Measurements from ENCODE around the gene DICER1. TPM values are rescaled to one million over a fixed set of nuclear protein-coding genes. Genes with fewer than 3 reads are reported as not detected.

DICER1 gene
- total RNA-seq, 1 donor from 2014 or later, result 58.9 TPM

DNA sequence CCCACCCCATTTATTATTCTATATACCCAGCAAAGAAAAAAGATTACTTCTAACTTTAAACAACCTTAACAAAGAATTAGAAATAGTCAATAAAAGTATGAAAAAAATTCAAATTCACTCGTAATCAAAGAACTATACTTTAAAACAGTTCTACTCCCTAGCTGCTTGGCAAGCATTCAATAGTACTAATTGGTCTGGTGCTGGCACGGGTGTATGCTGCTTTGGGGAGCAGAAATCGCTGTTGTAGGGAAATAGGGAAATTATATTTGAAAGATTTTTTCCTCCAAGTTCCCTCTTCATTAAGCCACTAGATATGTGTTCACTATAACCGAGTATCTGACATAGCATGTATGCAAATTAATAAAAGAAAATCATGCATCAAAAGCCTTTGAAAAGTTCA is 65.7 kb downstream of the DICER1 start:
- intact Hi-C loops (cut with micrococcal nuclease), result no loop called here

DNA sequence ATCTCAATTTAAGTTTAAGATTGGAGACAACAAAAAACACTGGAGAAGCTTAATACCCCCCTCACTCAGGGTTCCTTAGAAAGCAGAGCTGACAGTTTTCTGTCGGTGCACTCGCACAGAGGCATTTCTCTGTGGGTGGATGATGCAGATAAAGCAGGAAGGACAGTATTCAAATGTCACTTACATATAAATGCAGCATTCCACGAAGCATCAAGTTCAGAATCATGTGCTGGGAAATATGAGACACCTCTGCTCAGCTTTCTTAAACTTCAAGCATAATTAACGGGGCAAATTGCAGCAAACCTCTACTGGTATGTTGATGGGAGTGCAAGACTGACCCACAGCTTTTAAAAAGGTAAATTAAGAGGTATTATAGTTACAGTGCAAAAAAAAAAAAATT is 68.7 kb downstream of the DICER1 start:
- intact Hi-C loops (cut with micrococcal nuclease), result no loop called here

DNA sequence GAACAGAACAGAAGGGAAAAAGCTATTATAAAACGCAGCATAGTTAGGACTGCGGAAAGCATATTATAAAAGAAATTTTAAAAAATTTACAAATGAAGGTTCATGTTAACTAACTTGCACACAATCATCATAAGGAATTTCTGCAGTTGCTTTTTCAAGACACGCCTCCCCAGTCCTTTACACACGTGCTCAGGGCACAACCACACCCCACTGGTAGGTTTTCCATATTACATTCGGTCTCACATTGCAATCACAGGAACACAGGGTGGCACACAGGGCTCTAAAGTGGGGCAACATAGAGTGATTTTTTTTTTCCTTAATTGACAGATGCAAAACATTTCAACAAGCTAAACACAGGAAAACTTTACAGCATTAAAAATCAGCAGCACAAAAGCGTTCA is 69.7 kb downstream of the DICER1 start:
- intact Hi-C loops (cut with micrococcal nuclease), result no loop called here

DNA sequence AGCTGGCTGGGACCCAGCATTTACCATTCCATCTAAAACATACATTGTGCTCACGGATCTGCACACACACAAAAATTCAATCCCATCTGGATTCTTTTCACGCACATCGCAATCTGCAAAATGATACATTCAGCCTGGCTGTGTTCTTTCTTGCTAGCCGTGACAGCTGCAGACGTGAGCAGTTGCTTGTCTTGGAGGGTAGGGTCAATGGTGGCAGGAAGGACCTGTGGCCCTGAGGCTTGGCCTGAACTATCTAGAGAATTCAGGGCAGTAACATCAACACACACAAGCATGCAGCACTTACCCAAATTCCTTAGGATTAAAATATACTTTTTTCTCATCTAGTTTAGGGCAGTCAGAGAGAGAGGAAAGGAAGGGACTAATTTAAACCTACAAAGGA is 72.0 kb downstream of the DICER1 start:
- intact Hi-C loops (cut with micrococcal nuclease), result no loop called here

DNA sequence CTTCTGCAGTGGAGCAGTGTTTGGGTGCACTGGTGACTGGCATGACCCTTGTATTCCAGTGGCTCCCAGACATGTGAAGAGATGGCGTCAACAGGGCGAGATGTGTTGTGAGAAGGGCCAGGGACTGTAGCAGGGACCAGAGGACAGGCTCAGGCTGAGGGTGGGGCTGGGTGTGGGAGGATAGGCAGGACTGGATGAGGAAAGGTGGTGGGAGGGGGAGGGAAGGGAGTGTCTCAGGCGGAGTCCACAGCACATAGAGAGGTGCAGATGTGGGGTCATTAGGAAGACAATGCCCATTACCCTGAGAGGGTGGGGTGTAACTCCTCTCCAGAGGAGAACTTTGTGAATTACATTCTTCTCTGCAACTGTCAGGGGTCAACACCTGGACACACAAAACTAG is 78.5 kb downstream of the DICER1 start:
- intact Hi-C loops (cut with micrococcal nuclease), result no loop called here

DNA sequence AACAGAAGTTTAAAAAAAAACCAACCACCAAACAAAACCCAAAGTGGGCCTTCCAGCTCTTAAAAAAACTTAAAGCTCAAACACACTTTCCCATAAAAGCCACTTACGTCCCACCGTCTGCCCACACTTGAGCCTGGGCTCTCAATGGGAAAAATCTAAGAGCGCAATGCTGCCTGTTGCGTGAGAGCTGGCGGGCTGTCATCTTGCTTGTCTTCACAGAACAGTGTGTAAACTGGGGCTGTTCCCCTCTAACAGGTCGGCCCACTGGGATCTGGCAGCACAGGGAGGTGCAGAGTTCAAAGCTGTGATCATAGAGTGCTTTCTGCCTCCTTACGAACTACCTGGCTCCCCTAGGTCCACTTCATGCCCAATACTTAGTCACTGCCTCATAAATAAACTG is 80.0 kb downstream of the DICER1 start:
- intact Hi-C loops (cut with micrococcal nuclease), result no loop called here

DNA sequence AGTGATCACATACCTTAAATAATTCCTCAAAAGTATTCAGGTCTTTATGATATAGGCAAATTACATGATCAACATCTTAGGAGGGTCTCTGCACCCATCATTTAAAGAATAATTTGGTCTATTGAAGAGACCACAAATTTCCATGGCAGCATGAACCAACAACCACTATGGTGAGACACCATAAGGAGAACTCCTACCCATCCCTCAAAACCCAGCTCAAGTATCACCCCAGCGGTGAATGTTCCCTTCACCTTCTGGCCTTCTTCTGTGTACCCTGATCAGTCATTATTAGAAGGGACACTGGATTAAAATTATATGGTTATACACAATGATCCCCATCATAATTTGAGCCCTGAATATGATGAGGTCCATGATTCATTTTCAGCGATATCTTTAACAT is 81.5 kb downstream of the DICER1 start:
- intact Hi-C loops (cut with micrococcal nuclease), result no loop called here

DNA sequence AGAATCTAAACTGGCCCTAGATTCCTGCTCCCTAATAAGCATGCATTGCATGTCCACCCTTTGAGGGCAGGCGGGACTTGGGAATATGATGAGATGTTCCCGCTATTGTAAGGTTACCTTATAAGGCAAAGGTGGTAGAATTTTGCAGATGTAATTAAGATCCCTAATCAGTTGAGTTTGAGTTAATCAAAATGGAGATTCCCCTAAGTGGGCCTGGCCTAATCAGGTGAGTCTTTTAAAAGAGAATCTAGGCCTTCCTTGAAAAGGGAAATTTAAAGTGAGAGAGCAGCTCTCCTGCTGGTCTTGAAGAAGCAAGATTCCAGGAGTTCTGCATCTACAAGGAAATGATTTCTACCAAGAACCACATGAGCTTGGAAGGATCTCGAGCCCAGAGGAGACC is 83.4 kb downstream of the DICER1 start:
- intact Hi-C loops (cut with micrococcal nuclease), result no loop called here

DNA sequence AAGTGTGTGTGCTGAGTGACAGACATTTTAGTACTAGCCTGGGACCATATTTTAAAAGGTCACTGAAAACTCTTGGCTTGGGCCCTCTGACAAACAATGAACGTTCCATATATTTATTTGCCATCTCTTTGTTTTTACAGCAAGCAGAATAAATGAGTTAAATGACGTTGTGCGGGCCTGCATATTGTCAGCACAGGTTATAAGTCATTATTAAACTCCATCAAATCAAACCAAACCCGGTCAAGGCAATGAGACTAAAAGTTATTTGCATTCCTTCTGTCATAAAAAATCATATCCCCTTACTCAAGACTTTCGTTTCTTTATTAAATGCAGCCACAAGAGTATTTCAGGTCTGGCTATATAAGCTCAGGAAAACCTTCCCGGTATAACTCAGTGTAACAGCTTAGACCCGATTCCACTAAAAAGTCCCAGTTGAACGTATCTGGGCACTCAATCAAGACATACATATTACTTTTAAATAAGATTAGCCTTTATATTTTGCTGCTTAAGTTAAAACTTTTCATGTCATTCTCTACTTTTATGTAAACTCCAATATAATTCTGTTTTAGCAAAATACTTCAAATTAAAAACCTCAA is 84.9 kb downstream of the DICER1 start:
- intact Hi-C loops (cut with micrococcal nuclease), result no loop called here

DNA sequence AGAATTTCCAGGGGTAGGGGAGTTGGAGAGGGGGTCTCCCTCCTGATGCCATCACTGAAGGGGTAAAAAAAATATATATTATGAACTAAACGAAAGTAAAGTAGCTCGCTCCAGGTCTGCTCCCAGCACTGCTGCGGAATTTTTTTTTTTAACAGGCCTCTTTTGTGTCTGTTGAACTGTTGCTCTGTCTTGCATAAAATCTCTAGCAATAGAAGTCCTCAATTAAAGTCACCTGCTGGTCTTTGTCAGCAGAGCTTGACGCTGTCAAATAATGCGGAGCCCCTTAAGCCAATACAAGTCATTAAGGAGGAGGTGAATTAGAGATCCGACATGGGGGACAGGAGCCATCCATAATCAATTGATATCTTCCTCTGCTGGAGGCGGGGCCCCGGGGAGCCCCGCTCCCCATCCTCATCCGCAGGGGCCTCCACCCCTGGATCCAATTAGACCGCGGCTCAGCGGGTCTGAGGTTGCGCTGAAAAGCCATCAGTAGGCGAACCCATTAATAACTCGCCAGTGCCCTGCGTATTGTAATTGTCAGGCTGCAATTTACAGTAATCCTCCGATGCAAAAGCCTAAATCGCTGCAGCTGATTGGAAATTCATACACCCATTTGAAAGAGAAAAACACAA is 85.6 kb downstream of the DICER1 start:
- intact Hi-C loops (cut with micrococcal nuclease), result no loop called here

DNA sequence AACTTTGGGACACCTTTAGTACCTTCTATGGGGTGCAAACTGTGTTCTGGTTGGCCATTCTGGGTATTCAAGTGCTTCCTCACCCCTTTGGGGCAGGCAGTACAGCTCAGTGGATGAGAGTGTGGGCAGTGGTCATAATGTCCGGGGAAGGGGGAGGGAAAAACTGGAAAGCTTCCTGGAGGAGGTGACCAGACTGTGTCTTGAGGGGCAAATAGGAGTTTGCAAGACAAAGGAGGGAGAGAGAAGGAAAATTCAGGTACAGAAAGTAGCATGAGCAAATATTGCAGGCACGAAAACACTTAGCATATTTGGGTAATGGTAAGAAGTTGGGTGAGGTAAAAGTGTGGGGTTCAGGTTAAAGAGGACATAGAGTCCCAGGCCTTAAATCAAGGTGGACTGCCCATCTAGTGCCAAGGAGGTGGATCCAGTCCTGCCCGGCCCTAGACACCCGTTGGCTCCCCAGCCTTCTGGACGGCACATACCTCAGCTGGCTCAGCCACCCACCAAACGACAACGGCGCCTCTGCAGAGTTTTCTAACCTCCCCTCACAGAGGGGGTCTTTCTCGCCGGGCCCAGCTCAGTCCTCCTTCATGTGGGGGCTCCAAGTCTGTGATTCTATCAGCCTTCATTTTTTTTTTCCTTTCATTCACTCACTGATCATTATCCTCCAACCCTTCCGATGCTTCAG is 86.4 kb downstream of the DICER1 start:
- intact Hi-C loops (cut with micrococcal nuclease), result no loop called here

DNA sequence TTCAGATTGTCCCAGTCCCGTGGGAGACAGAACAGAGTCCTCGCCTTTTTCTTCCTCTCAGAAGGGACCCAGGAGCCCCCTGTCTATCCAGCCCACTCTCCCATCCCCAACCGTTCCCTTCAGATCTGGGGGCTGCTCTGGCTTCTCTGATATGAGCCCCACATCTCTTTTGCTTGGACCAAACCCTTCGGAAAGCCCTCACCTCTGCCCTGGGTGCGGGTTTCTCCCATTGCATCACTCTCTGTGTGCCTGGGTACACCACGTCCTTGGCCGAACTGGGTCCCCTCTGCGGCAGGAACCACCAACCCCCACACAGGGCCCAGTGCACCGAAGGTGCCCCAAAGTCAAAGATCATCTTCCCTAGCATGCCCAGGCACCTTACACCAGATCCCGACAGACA is 87.8 kb downstream of the DICER1 start:
- intact Hi-C loops (cut with micrococcal nuclease), result no loop called here

DNA sequence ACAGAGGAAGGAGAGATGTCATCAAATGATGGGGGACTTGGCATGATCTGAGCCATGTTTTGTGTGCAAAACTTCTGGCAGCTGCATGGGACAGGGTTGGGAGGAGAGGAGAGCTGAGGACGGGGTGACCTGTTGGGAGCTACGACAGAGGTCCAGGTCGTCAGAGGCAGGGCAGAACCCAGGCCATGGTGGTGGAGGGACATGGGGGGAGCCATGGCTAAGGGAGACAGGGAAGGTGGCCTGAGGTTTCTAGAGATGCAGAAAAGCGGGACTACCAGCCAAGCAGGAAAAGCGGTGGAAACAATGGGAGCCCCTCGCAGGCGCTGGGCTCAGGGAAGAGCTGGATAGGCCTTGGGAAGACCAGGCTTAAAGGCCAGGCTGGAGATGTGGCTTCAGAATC is 88.3 kb downstream of the DICER1 start:
- intact Hi-C loops (cut with micrococcal nuclease), result no loop called here

DNA sequence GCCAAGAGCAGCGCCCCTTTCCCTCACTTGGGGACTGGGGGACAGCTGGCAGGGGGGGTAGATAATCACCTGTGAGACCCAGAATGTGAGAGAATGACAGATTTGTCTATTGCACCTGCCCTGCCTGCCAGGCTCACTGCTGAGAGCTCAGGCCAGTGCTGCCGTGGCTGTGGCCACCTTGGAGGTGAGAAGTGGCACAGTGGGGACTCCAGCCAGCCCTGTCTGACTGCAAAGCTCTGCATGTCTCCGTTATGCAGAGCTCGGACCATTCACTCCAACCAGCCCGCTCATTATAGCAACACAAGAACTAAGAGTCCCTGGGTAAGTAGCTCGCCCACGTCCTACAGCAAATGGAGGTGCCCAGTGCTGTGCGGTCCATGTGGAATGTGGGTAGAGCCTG is 88.8 kb downstream of the DICER1 start:
- intact Hi-C loops (cut with micrococcal nuclease), result no loop called here

DNA sequence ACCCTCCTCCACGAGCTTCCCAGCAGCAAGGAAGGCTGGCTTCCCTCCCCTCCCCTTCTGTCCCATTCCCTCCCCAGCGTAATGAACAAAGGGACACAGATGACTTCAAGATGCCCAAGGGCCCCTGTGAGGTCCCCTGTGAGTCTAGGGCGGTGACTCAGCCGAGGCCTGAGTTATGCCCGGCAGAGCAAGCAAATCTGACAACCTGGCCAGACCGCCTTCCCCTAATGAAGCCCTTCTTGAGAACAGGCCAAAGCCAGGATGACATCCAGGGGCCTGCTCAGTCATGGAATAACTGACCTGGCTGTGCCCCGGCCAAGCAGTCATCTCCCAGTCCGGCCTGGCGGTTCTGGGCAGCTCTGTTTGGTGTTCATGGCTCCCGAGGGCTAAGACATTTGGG is 89.2 kb downstream of the DICER1 start:
- intact Hi-C loops (cut with micrococcal nuclease), result no loop called here

DNA sequence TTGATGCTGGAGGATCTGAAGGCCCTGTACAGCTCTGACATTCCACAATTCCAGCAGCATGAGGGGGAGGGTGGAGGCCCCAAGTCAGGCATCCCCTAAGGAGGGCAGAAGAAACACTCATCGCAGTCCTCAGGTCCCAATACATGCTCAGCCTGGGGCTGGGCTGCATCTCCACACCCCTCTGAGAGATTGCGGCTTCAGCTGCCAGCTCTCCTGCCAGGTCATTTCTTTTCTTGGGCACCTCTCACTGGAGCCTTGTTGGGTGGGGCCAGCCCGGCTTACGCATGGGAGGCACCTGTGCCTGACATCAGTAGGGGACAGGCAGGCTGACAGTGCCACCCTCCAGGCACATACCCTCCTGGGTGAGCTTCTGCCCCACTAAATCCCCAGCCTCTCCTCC is 89.8 kb downstream of the DICER1 start:
- intact Hi-C loops (cut with micrococcal nuclease), result no loop called here

DNA sequence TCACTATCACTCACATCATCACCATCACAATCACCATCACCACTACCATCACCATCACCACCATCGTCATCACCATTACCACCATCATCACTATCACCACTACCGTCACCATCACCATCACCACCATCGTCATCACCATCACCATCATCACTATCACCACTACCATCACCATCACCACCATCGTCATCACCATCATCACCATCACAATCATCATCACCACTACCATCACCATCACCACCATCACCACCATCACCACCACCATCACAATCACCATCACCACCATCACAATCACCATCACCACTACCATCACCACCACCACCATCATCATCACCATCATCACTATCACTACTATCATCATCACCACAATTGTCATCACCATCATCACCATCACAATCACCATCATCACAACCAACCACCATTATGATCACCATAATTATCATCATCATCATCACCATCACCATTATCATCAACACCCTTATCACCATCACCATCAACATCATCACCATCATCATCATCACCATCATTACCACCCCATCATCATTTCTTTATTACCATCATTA is 90.8 kb downstream of the DICER1 start:
- intact Hi-C loops (cut with micrococcal nuclease), result no loop called here

DNA sequence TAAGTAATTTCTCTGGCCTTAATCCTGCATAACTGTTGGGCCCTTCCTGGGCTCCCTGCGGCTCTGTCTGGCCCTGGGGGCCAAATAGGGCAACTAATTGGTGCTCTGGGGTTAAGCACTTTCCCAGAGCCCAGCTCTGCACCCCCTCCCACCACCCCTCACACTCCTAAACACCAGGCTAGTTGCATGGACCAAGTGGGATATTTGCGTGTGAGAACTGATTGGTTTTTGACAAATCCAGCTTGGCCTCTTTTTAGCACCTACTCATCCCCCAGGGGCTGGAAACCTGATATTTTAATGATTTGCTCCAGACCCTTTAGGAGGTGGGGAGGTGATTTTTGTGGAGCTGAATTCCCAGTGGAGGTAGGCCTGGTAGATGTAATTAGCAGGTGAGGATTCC is 91.9 kb downstream of the DICER1 start:
- intact Hi-C loops (cut with micrococcal nuclease), result no loop called here

DNA sequence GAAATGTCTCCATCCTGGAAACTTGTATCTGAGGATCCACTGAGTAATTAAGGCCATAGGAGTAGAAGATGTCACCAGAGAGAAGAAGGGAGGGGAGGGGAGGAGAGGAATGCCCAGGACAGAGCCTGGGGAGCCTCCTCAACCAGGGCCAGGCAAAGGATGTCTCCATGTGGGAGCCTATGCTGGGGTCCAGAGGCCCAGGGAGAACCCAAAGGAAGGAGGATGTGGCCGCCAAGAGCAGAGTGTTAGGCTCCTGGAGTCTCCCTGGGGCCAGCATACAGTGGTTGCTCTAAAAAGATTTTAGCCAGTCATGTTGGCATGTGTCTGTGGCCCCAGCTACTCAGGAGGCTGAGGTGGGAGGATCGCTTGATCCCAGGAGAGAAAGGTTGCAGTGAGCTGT is 92.6 kb downstream of the DICER1 start:
- intact Hi-C loops (cut with micrococcal nuclease), result no loop called here

DNA sequence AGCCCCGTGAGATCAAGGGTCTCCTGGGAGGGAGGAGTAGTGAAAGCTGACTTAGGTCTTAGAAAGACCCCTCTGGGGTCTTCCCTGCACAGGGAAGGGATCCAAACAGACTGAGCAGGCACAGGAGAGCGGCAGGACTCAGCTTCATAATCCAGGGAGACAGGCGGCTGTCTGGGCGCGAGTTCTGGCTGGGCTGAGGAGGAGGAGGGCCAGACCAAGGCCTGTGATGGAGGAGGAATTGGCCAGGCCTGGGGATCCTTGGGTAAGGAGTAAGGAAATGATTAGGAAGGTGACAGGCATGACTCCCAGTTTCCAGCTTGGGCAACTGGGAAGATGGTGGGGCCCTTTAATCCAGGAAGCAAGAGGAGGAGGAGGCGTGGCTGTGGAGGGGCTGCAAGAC is 93.1 kb downstream of the DICER1 start:
- intact Hi-C loops (cut with micrococcal nuclease), result no loop called here

DNA sequence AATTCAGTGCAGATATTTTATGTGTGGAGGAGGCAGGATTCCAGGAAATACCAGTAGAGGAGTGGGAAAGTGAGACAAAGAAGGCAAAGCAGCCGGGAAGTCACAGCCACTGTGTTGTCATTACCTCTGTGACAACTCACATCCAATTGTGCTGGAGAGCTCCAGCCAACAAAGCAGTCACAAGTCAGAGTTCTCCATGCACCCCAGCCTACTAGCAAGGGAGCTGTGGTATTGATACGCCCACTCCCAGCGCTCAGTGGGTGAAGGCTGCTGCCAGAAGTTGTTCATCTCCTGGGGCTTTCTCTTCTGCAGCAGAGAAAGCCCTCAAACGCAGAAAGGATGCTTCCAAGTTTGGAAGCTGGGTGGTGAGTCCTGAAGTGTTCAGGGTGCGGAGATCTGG is 93.9 kb downstream of the DICER1 start:
- intact Hi-C loops (cut with micrococcal nuclease), result no loop called here

DNA sequence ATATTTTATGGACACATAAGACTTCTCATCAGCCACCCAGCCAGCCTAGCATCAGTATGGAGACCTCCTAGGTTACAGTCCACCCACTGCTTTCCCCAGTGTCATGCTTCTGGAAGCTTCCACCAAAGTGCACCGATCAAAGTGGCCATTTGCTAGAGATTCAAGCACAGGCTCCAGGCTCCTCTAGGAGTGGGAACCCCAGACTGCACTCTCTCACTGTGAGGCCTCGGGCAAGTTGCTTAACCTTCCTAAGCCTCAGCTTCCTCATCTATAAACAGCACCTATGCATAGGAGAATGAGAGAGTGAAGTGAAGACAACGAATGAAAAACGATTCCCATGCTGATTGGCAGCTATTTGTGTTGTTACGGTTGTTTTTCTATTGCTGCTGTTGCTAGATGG is 94.4 kb downstream of the DICER1 start:
- intact Hi-C loops (cut with micrococcal nuclease), result no loop called here

DNA sequence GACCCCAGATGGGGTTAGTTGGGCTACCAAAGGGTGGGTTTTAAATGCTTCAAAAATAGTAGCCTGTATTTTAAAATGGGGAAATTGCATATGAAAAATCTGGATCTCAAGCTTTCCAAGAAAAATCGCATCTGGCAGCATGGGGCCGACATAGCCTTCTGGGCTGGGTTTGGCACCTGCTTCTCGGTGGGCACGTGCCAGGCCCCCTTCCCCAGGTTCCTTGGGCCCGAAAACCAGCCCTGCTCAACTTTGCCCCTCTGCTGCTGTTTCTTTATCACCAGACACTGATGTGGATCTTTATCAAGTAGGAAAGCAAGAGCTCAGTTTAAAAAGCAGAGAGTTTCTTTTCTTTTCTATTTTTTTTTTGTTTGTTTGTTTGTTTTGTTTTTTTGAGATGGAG is 95.1 kb downstream of the DICER1 start:
- intact Hi-C loops (cut with micrococcal nuclease), result no loop called here

All from T-helper 1 cell treated with Interleukin-12 subunit alpha and Interleukin-12 subunit beta and Interleukin-4 antibody, amounts not matched to agents 30 ng/mL and 1 ng/mL, for 36 hours (primary cell).